ENCODE measurements around the gene EFCAB14.

EFCAB14 gene

DNA sequence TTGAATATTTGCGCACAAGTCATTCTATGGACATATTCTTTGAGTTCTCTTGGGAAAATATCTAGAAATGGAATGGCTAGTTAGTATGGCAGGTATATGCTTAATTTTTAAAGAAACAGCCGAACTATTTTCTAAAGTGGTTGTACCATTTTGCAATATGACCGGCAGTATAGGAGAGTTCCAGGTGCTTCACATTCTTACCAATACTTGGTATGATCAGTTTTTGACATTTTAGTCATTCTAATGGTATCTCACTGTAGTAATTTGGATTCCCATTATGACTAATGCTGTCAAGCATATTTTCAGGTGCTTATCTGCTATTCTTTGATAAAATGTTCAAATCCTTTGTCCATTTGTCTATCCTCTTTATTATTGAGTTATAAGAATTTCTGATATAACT, 71.3 kb downstream of the EFCAB14 start:
- no peak overlapping the region for H3K4me3 ChIP-seq (ENCODE audit: low read depth, low read length)
- TF ChIP-seq, protein P1, sequence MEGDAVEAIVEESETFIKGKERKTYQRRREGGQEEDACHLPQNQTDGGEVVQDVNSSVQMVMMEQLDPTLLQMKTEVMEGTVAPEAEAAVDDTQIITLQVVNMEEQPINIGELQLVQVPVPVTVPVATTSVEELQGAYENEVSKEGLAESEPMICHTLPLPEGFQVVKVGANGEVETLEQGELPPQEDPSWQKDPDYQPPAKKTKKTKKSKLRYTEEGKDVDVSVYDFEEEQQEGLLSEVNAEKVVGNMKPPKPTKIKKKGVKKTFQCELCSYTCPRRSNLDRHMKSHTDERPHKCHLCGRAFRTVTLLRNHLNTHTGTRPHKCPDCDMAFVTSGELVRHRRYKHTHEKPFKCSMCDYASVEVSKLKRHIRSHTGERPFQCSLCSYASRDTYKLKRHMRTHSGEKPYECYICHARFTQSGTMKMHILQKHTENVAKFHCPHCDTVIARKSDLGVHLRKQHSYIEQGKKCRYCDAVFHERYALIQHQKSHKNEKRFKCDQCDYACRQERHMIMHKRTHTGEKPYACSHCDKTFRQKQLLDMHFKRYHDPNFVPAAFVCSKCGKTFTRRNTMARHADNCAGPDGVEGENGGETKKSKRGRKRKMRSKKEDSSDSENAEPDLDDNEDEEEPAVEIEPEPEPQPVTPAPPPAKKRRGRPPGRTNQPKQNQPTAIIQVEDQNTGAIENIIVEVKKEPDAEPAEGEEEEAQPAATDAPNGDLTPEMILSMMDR (IDR thresholded peaks at IDR 0.05; ENCODE audit: low read depth, low read length, missing control alignments), result no peak
- DNase-seq (ENCODE audit: low read depth), result no peak

DNA sequence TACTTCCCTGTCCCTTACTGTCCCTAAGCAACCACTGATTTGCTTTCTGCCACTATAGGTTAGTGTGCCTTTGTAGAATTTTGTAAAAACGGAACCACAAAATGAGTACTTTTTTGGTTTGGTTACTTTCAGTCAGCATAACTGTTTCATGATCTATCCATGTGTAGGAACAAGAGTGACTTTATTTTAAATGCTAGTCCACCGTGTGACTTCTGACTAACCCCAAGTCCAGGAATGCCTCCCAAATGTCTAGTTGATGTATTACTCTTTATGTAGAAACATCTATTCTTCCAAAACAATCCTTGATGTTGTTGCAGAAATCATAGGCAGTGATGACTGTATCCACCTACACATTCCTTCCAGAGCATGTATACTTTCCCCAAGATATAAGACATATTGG, 72.1 kb downstream of the EFCAB14 start:
- TF ChIP-seq, protein P1 (IDR thresholded peaks at IDR 0.05; ENCODE audit: low read depth, low read length, missing control alignments), result no peak
- DNase-seq (ENCODE audit: low read depth), result no peak
- H3K4me3 ChIP-seq (ENCODE audit: low read depth, low read length), result no peak overlapping the region

DNA sequence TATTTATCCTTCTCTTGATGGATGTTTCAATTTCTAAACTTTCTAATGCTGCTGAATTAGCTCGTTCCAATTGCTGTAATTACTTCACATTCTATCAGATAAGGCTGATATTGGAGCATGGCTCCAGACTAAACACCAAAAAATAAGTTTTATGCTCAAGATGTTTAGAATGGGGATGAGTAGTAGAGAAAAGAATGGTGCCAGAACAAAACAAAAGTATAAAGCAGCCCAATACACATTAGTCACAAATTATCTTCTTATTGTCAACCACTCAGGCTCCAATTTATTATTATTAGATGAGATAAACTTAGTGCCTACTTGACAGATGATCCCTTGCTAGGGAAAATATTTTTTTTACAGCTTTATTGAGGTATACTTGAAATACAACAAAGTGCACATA, 72.6 kb downstream of the EFCAB14 start:
- DNase-seq (ENCODE audit: low read depth), result no peak
- no peak overlapping the region for H3K4me3 ChIP-seq (ENCODE audit: low read depth, low read length)
- TF ChIP-seq, protein P1 (IDR thresholded peaks at IDR 0.05; ENCODE audit: low read depth, low read length, missing control alignments), result no peak

DNA sequence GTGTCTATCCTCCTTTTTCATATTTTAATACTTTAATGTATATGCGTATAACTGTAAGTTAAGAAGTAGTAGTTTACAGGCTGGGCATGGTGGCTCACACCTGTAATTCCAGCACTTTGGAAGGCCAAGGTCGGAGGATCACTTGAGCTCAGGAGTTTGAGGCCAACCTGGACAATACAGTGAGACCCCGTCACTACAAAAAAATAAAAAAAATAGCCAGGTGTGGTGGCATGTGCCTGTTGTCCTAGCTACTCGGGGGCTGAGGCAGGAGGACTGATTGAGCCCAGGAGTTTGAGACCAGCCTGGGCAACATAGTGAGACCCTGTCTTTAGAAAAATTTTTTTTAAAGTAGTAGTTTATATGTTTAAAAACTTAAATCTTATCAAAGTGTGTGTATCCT, 73.1 kb downstream of the EFCAB14 start:
- DNase-seq (ENCODE audit: low read depth), result no peak
- no peak overlapping the region for H3K4me3 ChIP-seq (ENCODE audit: low read depth, low read length)
- TF ChIP-seq, protein P1 (IDR thresholded peaks at IDR 0.05; ENCODE audit: low read depth, low read length, missing control alignments), result no peak

DNA sequence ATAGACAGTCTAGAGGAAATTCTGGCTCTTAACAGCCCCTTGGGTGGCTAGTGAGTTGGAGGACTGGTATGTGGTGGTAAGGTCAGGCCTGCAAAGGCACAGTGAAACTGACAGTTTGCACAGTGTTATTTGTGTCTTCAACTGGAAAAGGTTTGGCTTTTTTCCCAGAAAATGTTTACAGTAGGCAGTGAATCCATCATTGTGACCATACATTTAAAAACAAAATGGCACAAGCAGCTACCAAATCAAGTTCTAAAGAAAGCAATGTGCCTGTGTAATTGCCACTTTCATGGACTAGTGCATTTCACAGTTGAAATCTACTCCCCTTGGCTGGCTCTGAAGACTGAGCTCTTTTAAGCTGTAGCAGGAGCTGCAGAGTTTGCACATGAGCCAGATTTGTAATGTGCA, 75.5 kb downstream of the EFCAB14 start:
- DNase-seq (ENCODE audit: low read depth), result no peak
- TF ChIP-seq, protein P1 (IDR thresholded peaks at IDR 0.05; ENCODE audit: low read depth, low read length, missing control alignments), result no peak
- no peak overlapping the region for H3K4me3 ChIP-seq (ENCODE audit: low read depth, low read length)

DNA sequence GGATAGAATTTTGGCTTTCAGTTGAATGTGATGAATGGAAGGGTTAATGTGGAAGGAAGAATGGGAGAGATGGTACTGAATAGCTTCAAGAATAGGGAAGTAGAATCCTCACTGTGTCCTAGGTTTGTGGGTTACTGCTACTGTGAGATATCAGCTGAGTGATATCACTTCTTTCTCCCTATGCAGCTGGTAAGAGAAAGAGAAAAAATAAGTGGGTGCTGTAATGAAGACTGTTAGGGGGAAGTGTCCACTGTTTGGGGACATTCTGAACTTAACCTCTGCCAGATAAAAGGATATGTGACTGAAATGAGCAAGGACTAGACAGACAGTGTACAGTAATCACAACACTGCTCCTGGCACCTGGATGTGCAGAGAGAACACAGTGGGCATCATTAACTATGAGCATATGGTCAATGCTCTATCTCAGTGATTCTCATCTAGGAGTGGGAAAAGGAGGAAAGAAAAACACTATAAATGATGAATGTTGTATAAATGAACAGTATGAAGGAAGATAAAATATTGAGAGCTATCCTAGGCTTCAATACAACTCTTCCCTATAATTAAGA, 76.7 kb downstream of the EFCAB14 start:
- DNase-seq (ENCODE audit: low read depth), result no peak
- H3K4me3 ChIP-seq (ENCODE audit: low read depth, low read length), result no peak overlapping the region
- TF ChIP-seq, protein P1 (IDR thresholded peaks at IDR 0.05; ENCODE audit: low read depth, low read length, missing control alignments), result no peak

DNA sequence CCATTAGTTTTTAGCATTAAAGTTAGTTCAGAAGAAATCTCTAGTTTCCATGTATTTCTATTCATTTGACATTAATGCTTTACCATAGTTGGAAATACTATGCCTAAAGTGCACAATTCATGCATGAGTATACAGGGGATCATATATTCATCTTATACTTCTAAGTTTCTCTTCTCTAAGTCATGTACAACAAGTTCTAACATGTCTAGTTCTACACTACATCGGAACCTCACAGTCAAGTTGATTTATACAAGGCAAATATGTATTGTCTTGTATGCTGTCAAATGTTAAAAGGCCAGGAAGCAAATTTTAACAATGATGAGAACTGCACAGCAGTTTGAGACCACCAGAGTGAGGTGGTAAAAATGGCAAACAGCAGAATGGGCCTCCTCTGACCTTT, 79.4 kb downstream of the EFCAB14 start:
- DNase-seq (ENCODE audit: low read depth), result no peak
- no peak overlapping the region for H3K4me3 ChIP-seq (ENCODE audit: low read depth, low read length)
- TF ChIP-seq, protein P1 (IDR thresholded peaks at IDR 0.05; ENCODE audit: low read depth, low read length, missing control alignments), result no peak
